Neutrophil (primary cell): Measurements from ENCODE around the gene MTLN.
"Not testable (repeated sequence)": the region's sequence is repeated elsewhere in the genome, so short reads cannot be mapped to it uniquely, and the experiment has no call there.

Experiments used
- H3K27ac ChIP-seq: fragments of 200-600 bp; sonication (generic); 2 replicates; pipeline ENCODE4 v1.5.1; 2016; ENCODE audit warnings: mild to moderate bottlenecking, moderate library complexity
- H3K27me3 ChIP-seq: fragments of 200-600 bp; sonication (generic); 2 replicates; pipeline ENCODE4 v1.6.0; 2016; ENCODE audit warnings: mild to moderate bottlenecking
- H3K36me3 ChIP-seq: fragments of 200-600 bp; sonication (generic); 2 replicates; pipeline ENCODE4 v1.5.1; 2017
- H3K4me1 ChIP-seq, 2 experiments: fragments of 200-600 bp in 1 of 2; sonication (generic) in 1 of 2; 1 replicate in 1 of 2; 2 replicates in 1 of 2; pipeline versions ENCODE4 v1.5.1 to v1.6.1; 2013 to 2016; ENCODE audit warnings: low read depth in 1 of 2, low read length in 1 of 2, mild to moderate bottlenecking in 1 of 2, moderate library complexity in 1 of 2; ENCODE audit not compliant: control insufficient read depth in 1 of 2, insufficient read depth in 1 of 2
- H3K4me3 ChIP-seq, 2 experiments: fragments of 200-600 bp in 1 of 2; sonication (generic) in 1 of 2; 1 replicate in 1 of 2; 2 replicates in 1 of 2; pipeline ENCODE4 v1.5.1; 2013 to 2016; ENCODE audit warnings: low read depth in 1 of 2, low read length in 1 of 2, mild to moderate bottlenecking in 1 of 2, moderate library complexity in 1 of 2
- H3K9me3 ChIP-seq: fragments of 200-600 bp; sonication (generic); 2 replicates; pipeline ENCODE4 v1.5.1; 2016
- TF ChIP-seq, protein P1 (sequence below): fragments of 200-600 bp; sonication (generic); IDR thresholded peaks from 2 replicates; pipeline ENCODE4 v1.5.1; 2016; ENCODE audit warnings: antibody characterized with exemption

Gene MTLN

GRCh38 chr2:110221938-110222337 lies 9.6 kb upstream of the MTLN start:
- no peaks in the 10 kb centered on the region for H3K4me1 ChIP-seq
- H3K27me3 ChIP-seq: peaks cover 95% of the 10 kb centered on the region
- no peaks in the 10 kb centered on the region for H3K9me3 ChIP-seq
- TF ChIP-seq, protein P1, sequence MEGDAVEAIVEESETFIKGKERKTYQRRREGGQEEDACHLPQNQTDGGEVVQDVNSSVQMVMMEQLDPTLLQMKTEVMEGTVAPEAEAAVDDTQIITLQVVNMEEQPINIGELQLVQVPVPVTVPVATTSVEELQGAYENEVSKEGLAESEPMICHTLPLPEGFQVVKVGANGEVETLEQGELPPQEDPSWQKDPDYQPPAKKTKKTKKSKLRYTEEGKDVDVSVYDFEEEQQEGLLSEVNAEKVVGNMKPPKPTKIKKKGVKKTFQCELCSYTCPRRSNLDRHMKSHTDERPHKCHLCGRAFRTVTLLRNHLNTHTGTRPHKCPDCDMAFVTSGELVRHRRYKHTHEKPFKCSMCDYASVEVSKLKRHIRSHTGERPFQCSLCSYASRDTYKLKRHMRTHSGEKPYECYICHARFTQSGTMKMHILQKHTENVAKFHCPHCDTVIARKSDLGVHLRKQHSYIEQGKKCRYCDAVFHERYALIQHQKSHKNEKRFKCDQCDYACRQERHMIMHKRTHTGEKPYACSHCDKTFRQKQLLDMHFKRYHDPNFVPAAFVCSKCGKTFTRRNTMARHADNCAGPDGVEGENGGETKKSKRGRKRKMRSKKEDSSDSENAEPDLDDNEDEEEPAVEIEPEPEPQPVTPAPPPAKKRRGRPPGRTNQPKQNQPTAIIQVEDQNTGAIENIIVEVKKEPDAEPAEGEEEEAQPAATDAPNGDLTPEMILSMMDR: no peak
- no peak overlapping the region for H3K27ac ChIP-seq
- H3K4me3 ChIP-seq: no peak overlapping the region
- no peaks in the 10 kb centered on the region for H3K36me3 ChIP-seq

- H3K4me3 ChIP-seq: no peak overlapping the region
- no peaks in the 10 kb centered on the region for H3K4me1 ChIP-seq
- TF ChIP-seq, protein P1: no peak
- peaks cover 97% of the 10 kb centered on the region for H3K27me3 ChIP-seq
- H3K27ac ChIP-seq: no peak overlapping the region
- H3K9me3 ChIP-seq: no peaks in the 10 kb centered on the region
- H3K36me3 ChIP-seq: no peaks in the 10 kb centered on the region
Measured at GRCh38 chr2:110220190-110220564, 7.8 kb upstream of the MTLN start.

- Histone ChIP-seq H3K27ac (no peak overlapping the region), H3K4me3 (no peak overlapping the region), H3K9me3 (no peaks in the 10 kb centered on the region), H3K4me1 (no peaks in the 10 kb centered on the region), H3K27me3 (peaks cover 97% of the 10 kb centered on the region), H3K36me3 (no peaks in the 10 kb centered on the region)
- TF ChIP-seq, protein P1: no peak
Measured at GRCh38 chr2:110219496-110220189, 7.3 kb upstream of the MTLN start.

DNA sequence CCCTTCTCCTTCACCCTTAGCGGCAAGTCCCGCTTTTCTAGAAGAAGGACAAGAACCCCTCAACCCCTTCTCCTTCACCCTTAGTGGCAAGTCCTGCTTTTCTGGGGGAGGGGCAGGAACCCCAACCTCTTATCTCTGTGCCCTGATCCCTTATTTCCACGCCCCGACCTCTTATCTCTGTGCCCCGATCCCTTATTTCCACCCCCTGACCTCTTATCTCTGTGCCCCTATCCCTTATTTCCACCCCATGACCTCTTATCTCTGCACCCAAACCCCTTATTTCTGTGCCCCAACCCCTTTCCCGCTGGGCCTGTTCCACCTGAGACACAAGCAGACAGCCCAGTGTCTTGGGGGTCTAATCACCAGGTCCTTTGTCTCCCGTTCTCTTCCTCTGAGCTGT lies 6.5 kb upstream of the MTLN start:
- not testable (repeated sequence) for H3K27ac ChIP-seq, H3K4me3 ChIP-seq, H3K4me1 ChIP-seq, H3K36me3 ChIP-seq, H3K9me3 ChIP-seq
- peaks cover 97% of the 10 kb centered on the region for H3K27me3 ChIP-seq

GRCh38 chr2:110216803-110217202 lies 4.5 kb upstream of the MTLN start:
- no peaks in the 10 kb centered on the region for H3K36me3 ChIP-seq
- peaks cover 3 to 7% of the 10 kb centered on the region in 2 experiments for H3K4me1 ChIP-seq
- H3K27ac ChIP-seq: no peak overlapping the region
- H3K4me3 ChIP-seq: no peak overlapping the region
- H3K9me3 ChIP-seq: peaks cover 3% of the 10 kb centered on the region
- TF ChIP-seq, protein P1: no peak
- H3K27me3 ChIP-seq: peaks cover 92% of the 10 kb centered on the region

DNA sequence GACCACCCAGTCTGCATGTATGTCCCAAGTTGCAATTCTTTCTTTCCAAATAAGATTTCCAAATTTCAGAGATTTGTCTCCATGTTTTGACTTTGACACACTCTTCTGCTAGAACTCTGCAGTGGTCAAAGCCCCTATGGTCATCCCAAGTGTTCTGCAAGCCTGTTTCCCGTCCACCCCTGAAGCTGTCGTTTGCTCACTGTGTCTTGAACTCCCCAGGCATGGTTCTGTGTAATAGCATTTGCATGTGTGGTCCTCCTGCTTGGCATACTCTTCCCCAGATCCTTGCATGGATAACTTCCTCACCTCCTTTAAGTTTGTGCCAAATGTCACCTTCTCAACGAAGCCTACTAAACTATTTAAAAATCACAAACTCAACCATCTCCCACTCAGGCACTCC lies 3.9 kb upstream of the MTLN start:
- H3K4me3 ChIP-seq: no peak overlapping the region
- peaks cover 3% of the 10 kb centered on the region for H3K9me3 ChIP-seq
- no peak overlapping the region for H3K27ac ChIP-seq
- TF ChIP-seq, protein P1: no peak
- peaks cover 6 to 10% of the 10 kb centered on the region in 2 experiments for H3K4me1 ChIP-seq
- peaks cover 86% of the 10 kb centered on the region for H3K27me3 ChIP-seq
- no peaks in the 10 kb centered on the region for H3K36me3 ChIP-seq
